GM12891 (cell line): ENCODE data around the gene TAF8.
"Not testable (repeated sequence)": the region's sequence is repeated elsewhere in the genome, so short reads cannot be mapped to it uniquely, and the experiment has no call there.

Experiments
- DNase-seq: peaks from one replicate; pipeline ENCODE4 v3.0.0; 2011; ENCODE audit warnings: low spot score; ENCODE audit not compliant: insufficient read length
- FAIRE-seq: peaks from 2 replicates; lab custom pipeline; 2011; peaks lifted over from hg19 to GRCh38; lab: Jason Lieb, UNC
- PAX5 ChIP-seq: IDR thresholded peaks from 2 replicates; pipeline ENCODE4 v1.6.1; 2011; ENCODE audit warnings: low read length, moderate library complexity, mild to moderate bottlenecking; ENCODE audit not compliant: insufficient read depth, severe bottlenecking
- POLR2A ChIP-seq: IDR thresholded peaks from 2 replicates; pipeline ENCODE4 v1.6.1; 2011; ENCODE audit warnings: low read depth, low read length, control low read depth
- POLR2AphosphoS5 ChIP-seq: IDR thresholded peaks from 2 replicates; pipeline ENCODE4 v1.6.1; 2011; ENCODE audit warnings: low read depth, low read length, control low read depth
- POU2F2 ChIP-seq: IDR thresholded peaks from 2 replicates; pipeline ENCODE4 v1.6.1; 2011; ENCODE audit warnings: low read depth, mild to moderate bottlenecking, control low read depth, low read length, moderate library complexity
- SPI1 ChIP-seq: IDR thresholded peaks from 2 replicates; pipeline ENCODE4 v1.6.1; 2011; ENCODE audit warnings: low read depth, low read length, control low read depth
- TAF1 ChIP-seq: IDR thresholded peaks from 2 replicates; pipeline ENCODE4 v1.6.1; 2011; ENCODE audit warnings: low read depth, low read length, control low read depth

The TAF8 gene

GRCh38 chr6:42029062-42029685 lies 21.1 kb upstream of the TAF8 start:
- TF ChIP-seq POLR2A = no peak
- TF ChIP-seq TAF1 = no peak
- TF ChIP-seq SPI1 = no peak
- no peak for TF ChIP-seq POU2F2
- no peak for TF ChIP-seq POLR2AphosphoS5
- TF ChIP-seq PAX5 = no peak
- DNase-seq = no peak
- no peak for FAIRE-seq

DNA sequence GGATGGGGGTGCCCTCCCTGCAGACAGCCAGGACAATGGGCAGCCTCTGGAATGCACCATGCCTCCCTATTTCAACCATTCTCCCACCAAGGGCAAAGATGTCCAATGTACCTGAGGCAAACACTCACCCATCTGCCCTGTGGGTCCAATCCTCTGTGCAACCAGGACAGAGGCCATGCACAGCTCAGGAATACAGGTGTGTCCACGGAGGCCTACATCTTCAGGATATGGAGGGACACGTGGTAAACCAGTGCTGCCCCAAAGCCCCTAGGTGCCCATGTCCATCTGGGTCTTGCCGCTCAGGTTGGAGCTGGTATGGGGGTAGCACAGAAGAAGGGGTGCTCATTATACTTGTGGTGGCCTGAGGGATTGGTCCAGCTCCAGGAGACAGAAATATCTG lies 20.4 kb upstream of the TAF8 start:
- FAIRE-seq = no peak
- TF ChIP-seq PAX5 (no peak), TAF1 (no peak), POU2F2 (no peak), POLR2AphosphoS5 (no peak), POLR2A (no peak), SPI1 (no peak)
- no peak for DNase-seq

GRCh38 chr6:42030585-42031506 lies 19.5 kb upstream of the TAF8 start:
- DNase-seq (no peak), FAIRE-seq (peak; percentile 81)
- TF ChIP-seq PAX5 (no peak), POLR2AphosphoS5 (no peak), TAF1 (no peak), SPI1 (no peak), POLR2A (no peak), POU2F2 (no peak)

DNA sequence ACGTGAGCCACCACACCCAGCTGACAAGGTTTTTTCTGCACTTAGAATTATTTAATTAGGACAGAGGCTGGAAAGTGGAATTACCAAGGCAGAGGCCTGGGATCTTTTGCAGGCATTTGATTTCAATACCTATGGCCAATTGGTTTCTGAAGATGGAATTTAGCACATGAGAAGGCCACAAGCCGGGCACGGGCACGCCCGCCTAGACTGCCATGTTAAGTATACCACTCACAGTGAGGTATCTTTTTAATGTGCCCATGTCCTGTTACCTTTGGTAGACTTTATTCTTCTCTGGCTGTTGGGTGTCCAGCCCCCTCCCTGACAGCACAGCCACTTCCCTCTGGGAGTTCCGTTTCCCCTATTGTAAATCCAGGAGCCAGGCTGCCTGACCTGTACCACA lies 18.0 kb upstream of the TAF8 start:
- FAIRE-seq (no peak), DNase-seq (no peak)
- TF ChIP-seq TAF1 (no peak), POLR2A (no peak), PAX5 (no peak), POLR2AphosphoS5 (no peak), POU2F2 (no peak), SPI1 (no peak)

- FAIRE-seq, DNase-seq: not testable (repeated sequence)
Observed at GRCh38 chr6:42037669-42038068, 12.7 kb upstream of the TAF8 start.

DNA sequence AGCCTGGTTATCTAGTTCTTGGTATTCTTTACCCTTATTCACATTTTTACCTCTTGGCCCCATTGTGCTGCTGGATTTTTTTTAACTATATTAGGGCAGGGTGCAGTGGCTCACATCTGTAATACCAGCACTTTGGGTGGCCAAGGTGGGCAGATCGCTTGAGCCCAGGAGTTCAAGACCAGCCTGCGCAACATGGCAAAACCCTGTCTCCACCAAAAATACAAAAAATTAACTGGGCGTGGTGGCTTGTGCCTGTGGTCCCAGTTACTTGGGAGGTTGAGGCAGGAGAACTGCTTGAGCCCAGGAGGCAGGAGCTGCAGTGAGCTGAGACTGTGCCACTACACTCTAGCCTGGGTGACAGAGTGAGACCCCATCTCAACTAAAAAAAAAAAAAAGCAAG lies 12.2 kb upstream of the TAF8 start:
- TF ChIP-seq TAF1 (no peak), SPI1 (no peak), PAX5 (no peak), POU2F2 (no peak), POLR2AphosphoS5 (no peak), POLR2A (no peak)
- no peak for DNase-seq
- no peak for FAIRE-seq

GRCh38 chr6:42038811-42039408 lies 11.4 kb upstream of the TAF8 start:
- DNase-seq (no peak), FAIRE-seq (peak; percentile 5)
- no peak for TF ChIP-seq POU2F2
- TF ChIP-seq POLR2AphosphoS5 = no peak
- TF ChIP-seq SPI1 = no peak
- no peak for TF ChIP-seq PAX5
- TF ChIP-seq TAF1 = no peak
- TF ChIP-seq POLR2A = no peak

DNA sequence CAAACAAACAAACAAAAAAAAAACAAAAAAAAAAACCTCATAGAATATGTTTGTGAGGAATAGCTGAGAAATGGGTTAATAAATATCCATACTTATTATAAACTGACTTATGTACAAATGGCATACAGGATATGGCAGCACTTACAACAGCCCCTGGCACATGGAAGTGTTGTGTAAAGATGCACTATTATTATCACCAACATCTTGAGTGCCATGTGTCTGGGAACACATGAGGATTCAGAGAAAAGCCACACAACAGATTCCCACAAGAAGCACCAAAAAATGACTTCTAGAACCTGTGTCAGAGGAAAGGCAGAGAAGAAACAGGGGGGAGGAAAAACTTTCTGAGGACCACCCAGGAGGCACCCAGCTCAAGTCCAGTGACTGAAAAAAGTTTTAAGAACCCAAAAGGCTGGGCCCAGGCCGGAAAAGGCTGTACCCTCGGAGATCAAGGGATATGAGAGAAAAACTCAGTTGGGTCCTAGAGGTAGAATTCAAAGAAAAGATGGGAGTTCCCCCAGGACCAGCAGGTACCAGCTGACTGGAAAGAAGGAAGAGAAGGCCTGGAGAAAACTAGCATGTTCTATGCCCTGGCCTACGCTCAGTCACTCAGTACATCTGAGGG lies 9.4 kb upstream of the TAF8 start:
- FAIRE-seq (no peak), DNase-seq (no peak)
- no peak for TF ChIP-seq PAX5

- FAIRE-seq (no peak), DNase-seq (no peak)
- TF ChIP-seq SPI1 (no peak), POLR2AphosphoS5 (no peak), TAF1 (no peak), POU2F2 (no peak), PAX5 (no peak), POLR2A (no peak)
Observed at GRCh38 chr6:42041481-42042053, 8.8 kb upstream of the TAF8 start.
